GM19238 (cell line): ENCODE measurements around the gene MRPS27.

Source experiments
- DNase-seq: peaks from one replicate; pipeline ENCODE4 v3.0.0; 2011; ENCODE audit warnings: low spot score; ENCODE audit not compliant: insufficient read length

The MRPS27 gene

GRCh38 chr5:72234265-72234700, 85.8 kb downstream of the MRPS27 start:
- peak; percentile 25 for DNase-seq

- no peak for DNase-seq
These were observed 86.2 kb downstream of the MRPS27 start for GRCh38 chr5:72233835-72234234.

GRCh38 chr5:72232838-72233237, 87.2 kb downstream of the MRPS27 start:
- no peak for DNase-seq

GRCh38 chr5:72231991-72232703, 87.9 kb downstream of the MRPS27 start:
- DNase-seq: no peak

- no peak for DNase-seq
These were observed 91.1 kb downstream of the MRPS27 start for GRCh38 chr5:72228960-72229359.

- no peak for DNase-seq
These were observed 93.1 kb downstream of the MRPS27 start for GRCh38 chr5:72226950-72227349.

GRCh38 chr5:72225741-72226140, 94.3 kb downstream of the MRPS27 start:
- no peak for DNase-seq

GRCh38 chr5:72224946-72225463, 95.0 kb downstream of the MRPS27 start:
- DNase-seq: no peak

- DNase-seq: no peak
These were observed 96.7 kb downstream of the MRPS27 start for GRCh38 chr5:72223371-72223770.

- no peak for DNase-seq
These were observed 97.5 kb downstream of the MRPS27 start for GRCh38 chr5:72222521-72222920.

- no peak for DNase-seq
These were observed 98.5 kb downstream of the MRPS27 start for GRCh38 chr5:72221541-72221940.

- no peak for DNase-seq
These were observed 98.9 kb downstream of the MRPS27 start for GRCh38 chr5:72221099-72221498.

- DNase-seq: no peak
These were observed 103.3 kb downstream of the MRPS27 start for GRCh38 chr5:72216756-72217155.

- no peak for DNase-seq
These were observed 105.9 kb downstream of the MRPS27 start for GRCh38 chr5:72214168-72214567.

- no peak for DNase-seq
These were observed 106.6 kb downstream of the MRPS27 start for GRCh38 chr5:72213482-72213881.

- no peak for DNase-seq
These were observed 107.9 kb downstream of the MRPS27 start for GRCh38 chr5:72212171-72212570.

- DNase-seq: no peak
These were observed 109.0 kb downstream of the MRPS27 start for GRCh38 chr5:72210888-72211678.

GRCh38 chr5:72209147-72210115, 110.6 kb downstream of the MRPS27 start:
- DNase-seq: no peak

- DNase-seq: no peak
These were observed 111.6 kb downstream of the MRPS27 start for GRCh38 chr5:72208324-72208926.

GRCh38 chr5:72206994-72207393, 113.0 kb downstream of the MRPS27 start:
- no peak for DNase-seq

- DNase-seq: no peak
These were observed 113.9 kb downstream of the MRPS27 start for GRCh38 chr5:72206160-72206559.
